Lung (tissue), 12 donors: Measurements from ENCODE around the gene RASL10B. TPM values are rescaled to one million over a fixed set of nuclear protein-coding genes. Genes with fewer than 3 reads are reported as not detected.

Experiments used
- ATAC-seq: fragments of 200-7000 bp; cut with Tn5 transposase; one replicate; pipeline ENCODE4 v1.9.1; 2020; ENCODE audit warnings: moderate number of reproducible peaks; ENCODE audit not compliant: insufficient read depth, low FRiP score
- DNase-seq, 3 donors: peaks; one replicate each; pipeline ENCODE4 v3.0.0-alpha.2; 2013 to 2017
- H3K27ac ChIP-seq, 2 donors: one replicate each; pipeline ENCODE4 v1.5.1; 2013; ENCODE audit warnings: mild to moderate bottlenecking in 2 of 2, moderate library complexity in 2 of 2, control low read depth in 1 of 2, inconsistent platforms in 1 of 2, low read depth in 1 of 2, low read length in 1 of 2
- H3K27me3 ChIP-seq, 3 donors: one replicate each; pipeline ENCODE4 v1.5.1; 2013; ENCODE audit warnings: low read length in 2 of 3; ENCODE audit not compliant: control insufficient read depth in 3 of 3, insufficient read depth in 3 of 3
- H3K36me3 ChIP-seq, 4 donors: one replicate each; pipeline ENCODE4 v1.5.1; 2013; ENCODE audit warnings: low read length in 4 of 4, mild to moderate bottlenecking in 1 of 4, moderate library complexity in 1 of 4; ENCODE audit not compliant: control insufficient read depth in 4 of 4, insufficient read depth in 4 of 4
- H3K4me1 ChIP-seq, 5 donors: one replicate each; pipeline ENCODE4 v1.5.1; 2013; ENCODE audit warnings: low read length in 5 of 5, mild to moderate bottlenecking in 2 of 5, moderate library complexity in 1 of 5; ENCODE audit not compliant: control insufficient read depth in 5 of 5, insufficient read depth in 5 of 5
- H3K4me3 ChIP-seq: one replicate; pipeline ENCODE4 v1.5.1; 2013; ENCODE audit warnings: mild to moderate bottlenecking, control low read depth, moderate library complexity
- H3K9ac ChIP-seq, 2 donors: one replicate each; pipeline ENCODE4 v1.5.1; 2013; ENCODE audit warnings: low read length in 2 of 2, control low read depth in 1 of 2; ENCODE audit not compliant: insufficient read depth in 1 of 2
- H3K9me3 ChIP-seq, 4 donors: one replicate each; pipeline ENCODE4 v1.5.1; 2013; ENCODE audit warnings: low read length in 3 of 4, mild to moderate bottlenecking in 1 of 4, moderate library complexity in 1 of 4; ENCODE audit not compliant: control insufficient read depth in 4 of 4, insufficient read depth in 3 of 4
- WGBS, 2 donors: extraction: QIAGEN DNeasy Blood & Tissue Kit; methylation state at CpG; one replicate each; pipeline ENCODE4 v1.1.7; 2013; 5-methylcytosine and 5-hydroxymethylcytosine counted together
- polyA plus RNA-seq, 2 donors: library from polyadenylated mRNA; stranded (reverse); fragments of 200-250 nt; gene quantifications; one replicate each; pipeline ENCODE4 v1.2.1, GENCODE V29; 2013
- total RNA-seq, 2 donors: library from RNA; depleted of rRNA in 1 of 2; stranded (reverse); fragments of >200 nt in 1 of 2; gene quantifications; one replicate each; pipeline ENCODE4 v1.2.1, GENCODE V29; 2014 to 2021
- TF ChIP-seq, protein P1 (sequence below): IDR thresholded peaks from 2 replicates; pipeline ENCODE4 v1.5.1; 2012; ENCODE audit warnings: mild to moderate bottlenecking; ENCODE audit errors: control extremely low read depth, extremely low read depth
- donor health status: control.
- donor health status: control.
- donor health status: Bipolar disorder and iron deficiency.
- donor health status: healthy.
- donor health status: DM: yes; HTN: yes; CAD: no.

Gene RASL10B
- total and polyA plus RNA-seq, 4 donors, result 0.57 to 1.00 (median 0.80) TPM; not detected in 1

DNA sequence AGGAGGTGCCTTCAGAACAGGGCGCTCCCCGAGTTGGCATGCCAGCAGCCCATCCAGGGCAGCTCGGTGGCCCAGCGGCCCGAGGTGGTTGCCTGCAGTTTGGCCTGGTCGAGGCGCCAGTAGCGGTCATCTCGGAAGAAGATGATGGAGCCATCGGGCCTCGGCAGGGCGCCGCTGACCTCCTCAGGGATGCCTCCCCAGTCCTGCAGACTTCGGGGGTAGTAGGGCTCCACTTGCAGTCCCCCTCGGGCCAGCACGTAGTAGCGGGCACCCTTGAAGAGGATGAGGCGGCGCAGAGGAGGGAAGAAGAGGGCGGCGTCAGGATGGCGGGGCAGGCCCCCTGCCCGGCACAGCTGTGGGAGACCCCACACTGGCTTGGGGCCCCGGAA lies 35.0 kb downstream of the RASL10B start:
- Histone ChIP-seq H3K4me1 (peaks cover 0 to 15% (median 0%) of the 10 kb centered on the region in 5 donors), H3K36me3 (no peaks in the 10 kb centered on the region), H3K4me3 (no peak overlapping the region), H3K27me3 (no peaks in the 10 kb centered on the region), H3K9me3 (no peaks in the 10 kb centered on the region), H3K27ac (no peak overlapping the region), H3K9ac (no peak overlapping the region)
- TF ChIP-seq, protein P1, sequence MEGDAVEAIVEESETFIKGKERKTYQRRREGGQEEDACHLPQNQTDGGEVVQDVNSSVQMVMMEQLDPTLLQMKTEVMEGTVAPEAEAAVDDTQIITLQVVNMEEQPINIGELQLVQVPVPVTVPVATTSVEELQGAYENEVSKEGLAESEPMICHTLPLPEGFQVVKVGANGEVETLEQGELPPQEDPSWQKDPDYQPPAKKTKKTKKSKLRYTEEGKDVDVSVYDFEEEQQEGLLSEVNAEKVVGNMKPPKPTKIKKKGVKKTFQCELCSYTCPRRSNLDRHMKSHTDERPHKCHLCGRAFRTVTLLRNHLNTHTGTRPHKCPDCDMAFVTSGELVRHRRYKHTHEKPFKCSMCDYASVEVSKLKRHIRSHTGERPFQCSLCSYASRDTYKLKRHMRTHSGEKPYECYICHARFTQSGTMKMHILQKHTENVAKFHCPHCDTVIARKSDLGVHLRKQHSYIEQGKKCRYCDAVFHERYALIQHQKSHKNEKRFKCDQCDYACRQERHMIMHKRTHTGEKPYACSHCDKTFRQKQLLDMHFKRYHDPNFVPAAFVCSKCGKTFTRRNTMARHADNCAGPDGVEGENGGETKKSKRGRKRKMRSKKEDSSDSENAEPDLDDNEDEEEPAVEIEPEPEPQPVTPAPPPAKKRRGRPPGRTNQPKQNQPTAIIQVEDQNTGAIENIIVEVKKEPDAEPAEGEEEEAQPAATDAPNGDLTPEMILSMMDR, result no peak
- DNase-seq (no peak), ATAC-seq (no peak)
- WGBS, 2 donors, result 93 to 95% methylated on average over 22 to 24 of the region's 24 CpGs

DNA sequence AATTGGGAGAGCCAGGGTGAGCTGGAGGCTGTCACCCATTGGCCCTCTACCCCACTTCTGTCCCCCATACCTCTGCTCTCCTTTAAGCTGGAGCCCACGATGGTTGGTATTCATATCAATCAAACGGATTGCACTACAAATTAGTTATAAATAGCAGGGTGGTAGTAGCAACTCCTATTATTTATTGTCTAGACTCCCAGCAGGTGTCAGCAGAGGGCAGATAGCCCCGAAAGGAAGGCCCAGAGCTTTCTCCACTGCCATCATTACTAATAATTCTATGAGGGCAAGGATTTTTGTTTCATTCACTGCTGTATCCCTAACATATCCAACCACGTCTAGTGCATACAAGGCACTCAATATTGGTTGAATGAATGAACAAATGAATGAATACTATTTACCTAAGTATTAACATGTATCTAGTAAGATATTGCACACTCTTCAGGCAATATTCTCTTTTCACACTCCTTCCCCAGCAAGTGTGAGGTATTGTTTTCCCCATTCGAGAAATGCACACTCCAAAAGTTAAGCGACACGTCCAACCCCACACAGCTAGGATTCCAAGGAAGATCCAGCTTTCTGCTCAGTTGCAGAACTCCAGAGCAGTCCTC lies 35.6 kb downstream of the RASL10B start:
- peak in 2 of 3 donors; percentile 50 to 51 for DNase-seq
- WGBS, 2 donors, result 39 to 51% methylated on average over 7 of the region's 7 CpGs
- H3K36me3 ChIP-seq, result no peaks in the 10 kb centered on the region
- TF ChIP-seq, protein P1, result peak; percentile 24
- H3K4me3 ChIP-seq, result no peak overlapping the region
- no peak for ATAC-seq
- H3K27ac ChIP-seq, result no peak overlapping the region
- no peaks in the 10 kb centered on the region for H3K27me3 ChIP-seq
- no peak overlapping the region for H3K9ac ChIP-seq
- H3K4me1 ChIP-seq, result peaks cover 0 to 15% (median 0%) of the 10 kb centered on the region in 5 donors
- no peaks in the 10 kb centered on the region for H3K9me3 ChIP-seq

DNA sequence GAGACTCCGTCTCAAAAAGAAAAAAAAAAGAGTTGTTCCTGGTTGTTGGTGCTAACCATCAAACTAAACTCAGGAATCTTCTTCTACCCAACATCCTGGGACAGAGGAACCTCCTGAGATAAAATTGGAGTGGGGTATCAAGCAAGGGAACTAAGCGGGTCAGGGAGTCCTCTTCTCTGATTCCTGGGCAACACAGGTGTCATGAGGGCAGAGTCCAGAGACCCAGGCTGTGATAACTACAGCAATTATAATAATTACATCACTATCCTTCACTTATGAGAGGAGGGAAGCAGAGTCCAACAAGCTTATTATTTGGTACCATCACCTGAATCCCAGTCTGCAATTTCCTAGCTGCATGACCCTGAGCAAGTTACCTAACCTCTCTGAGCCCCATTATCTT lies 37.4 kb downstream of the RASL10B start:
- Histone ChIP-seq H3K27me3 (no peaks in the 10 kb centered on the region), H3K9me3 (no peaks in the 10 kb centered on the region), H3K36me3 (peaks cover 0 to 2% (median 0%) of the 10 kb centered on the region in 4 donors), H3K27ac (no peak overlapping the region), H3K9ac (no peak overlapping the region), H3K4me1 (peaks cover 0 to 22% (median 6%) of the 10 kb centered on the region in 5 donors), H3K4me3 (no peak overlapping the region)
- WGBS, 2 donors, result 84 to 98% methylated on average over 2 of the region's 2 CpGs
- DNase-seq, result no peak
- TF ChIP-seq, protein P1, result no peak
- no peak for ATAC-seq
